OCI-LY7 (cell line): ENCODE results near the gene RAMP1. TPM values are rescaled to one million over a fixed set of nuclear protein-coding genes. Genes with fewer than 3 reads are reported as not detected.

Experiments
- BruUV-seq: library from RNA; stranded (reverse); fragments of 400-500 nt; replicated peaks from 2 replicates; lab custom pipeline; 2021; lab: Mats Ljungman, UMichigan
- CTCF ChIA-PET: fragments of 300-600 bp; sonication (Branson Sonifier 250); formaldehyde crosslinking; loops from one replicate; lab custom pipeline; 2022; ENCODE audit warnings: antibody characterized with exemption; ENCODE audit not compliant: unreplicated experiment; lab: Charles Lee
- POLR2A ChIA-PET: fragments of 300-600 bp; sonication (Branson Sonifier 250); formaldehyde crosslinking; loops from one replicate; lab custom pipeline; 2022; ENCODE audit warnings: antibody characterized with exemption; lab: Charles Lee
- DNase-seq: peaks from one replicate; pipeline ENCODE4 v3.0.0-alpha.2; 2015; ENCODE audit warnings: low spot score
- H2AFZ ChIP-seq: fragments of 200-600 bp; sonication (generic), shearing (Covaris generic); 2 replicates; pipeline ENCODE4 v1.6.1; 2014; ENCODE audit warnings: mild to moderate bottlenecking, antibody characterized with exemption, low read length, moderate library complexity
- H3K27ac ChIP-seq: fragments of 200-600 bp; sonication (generic); 2 replicates; pipeline ENCODE4 v1.5.1; 2014; ENCODE audit warnings: mixed run types, low read depth, mild to moderate bottlenecking, moderate library complexity, low read length, inconsistent platforms; ENCODE audit not compliant: poor library complexity, severe bottlenecking
- H3K36me3 ChIP-seq: fragments of 200-600 bp; sonication (generic); 2 replicates; pipeline ENCODE4 v1.6.1; 2014; ENCODE audit warnings: mild to moderate bottlenecking, antibody characterized with exemption, low read length, moderate library complexity, mixed read lengths; ENCODE audit not compliant: insufficient read depth
- H3K4me1 ChIP-seq: fragments of 200-600 bp; sonication (generic); 2 replicates; pipeline ENCODE4 v1.5.1; 2014; ENCODE audit warnings: mild to moderate bottlenecking, low read length; ENCODE audit not compliant: insufficient read depth, poor library complexity, severe bottlenecking
- H3K4me2 ChIP-seq: fragments of 200-600 bp; sonication (generic); 2 replicates; pipeline ENCODE4 v1.6.1; 2014; ENCODE audit warnings: mild to moderate bottlenecking, low read length
- H3K4me3 ChIP-seq: fragments of 200-600 bp; sonication (generic); 2 replicates; pipeline ENCODE4 v1.5.1; 2014; ENCODE audit warnings: mild to moderate bottlenecking, low read depth, low read length; ENCODE audit not compliant: poor library complexity, severe bottlenecking
- H3K79me2 ChIP-seq: fragments of 200-600 bp; sonication (generic); 2 replicates; pipeline ENCODE4 v1.6.1; 2016; ENCODE audit warnings: low read depth, mild to moderate bottlenecking, low read length, moderate library complexity, mixed read lengths; ENCODE audit not compliant: insufficient read depth
- H3K9me2 ChIP-seq: fragments of 200-600 bp; sonication (generic); 2 replicates; pipeline ENCODE4 v1.6.1; 2016; ENCODE audit warnings: mild to moderate bottlenecking, low read length, mixed read lengths; ENCODE audit not compliant: insufficient read depth
- H3K9me3 ChIP-seq: fragments of 200-600 bp; sonication (generic); 2 replicates; pipeline ENCODE4 v1.6.1; 2014; ENCODE audit warnings: mild to moderate bottlenecking, mixed run types, low read length, mixed read lengths
- H4K20me1 ChIP-seq: fragments of 200-600 bp; sonication (generic); 2 replicates; pipeline ENCODE4 v1.6.1; 2014; ENCODE audit warnings: mild to moderate bottlenecking, antibody characterized with exemption, low read length, moderate library complexity, mixed read lengths; ENCODE audit not compliant: insufficient read depth
- EZH2phosphoT487 ChIP-seq: fragments of 200-600 bp; sonication (generic); IDR thresholded peaks from 2 replicates; pipeline ENCODE4 v1.6.1; 2018; ENCODE audit warnings: low read depth, borderline replicate concordance, mild to moderate bottlenecking, mixed run types, antibody characterized with exemption, low read length, moderate library complexity, mixed read lengths
- intact Hi-C: fragments of 100-400 bp; cut with micrococcal nuclease; formaldehyde crosslinking; loops from one replicate; pipeline ENCODE4 v1.10.0; 2022; ENCODE audit not compliant: unreplicated experiment
- total RNA-seq, 2 experiments: library from RNA; depleted of rRNA in 1 of 2; stranded (reverse); fragments of >200 nt in 1 of 2; shearing (Covaris generic) in 1 of 2; gene quantifications; 2 replicates each; pipeline ENCODE4 v1.2.3, GENCODE V29; 2014 to 2022
- TF ChIP-seq, protein P1 (sequence below): fragments of 200-600 bp; sonication (generic); conservative IDR thresholded peaks from 2 replicates; pipeline ENCODE4 v1.5.1; 2014; ENCODE audit warnings: mild to moderate bottlenecking, antibody characterized with exemption, low read length, moderate library complexity, mixed read lengths

Gene RAMP1
- total RNA-seq, 2 experiments from 2014 or later = not detected

DNA sequence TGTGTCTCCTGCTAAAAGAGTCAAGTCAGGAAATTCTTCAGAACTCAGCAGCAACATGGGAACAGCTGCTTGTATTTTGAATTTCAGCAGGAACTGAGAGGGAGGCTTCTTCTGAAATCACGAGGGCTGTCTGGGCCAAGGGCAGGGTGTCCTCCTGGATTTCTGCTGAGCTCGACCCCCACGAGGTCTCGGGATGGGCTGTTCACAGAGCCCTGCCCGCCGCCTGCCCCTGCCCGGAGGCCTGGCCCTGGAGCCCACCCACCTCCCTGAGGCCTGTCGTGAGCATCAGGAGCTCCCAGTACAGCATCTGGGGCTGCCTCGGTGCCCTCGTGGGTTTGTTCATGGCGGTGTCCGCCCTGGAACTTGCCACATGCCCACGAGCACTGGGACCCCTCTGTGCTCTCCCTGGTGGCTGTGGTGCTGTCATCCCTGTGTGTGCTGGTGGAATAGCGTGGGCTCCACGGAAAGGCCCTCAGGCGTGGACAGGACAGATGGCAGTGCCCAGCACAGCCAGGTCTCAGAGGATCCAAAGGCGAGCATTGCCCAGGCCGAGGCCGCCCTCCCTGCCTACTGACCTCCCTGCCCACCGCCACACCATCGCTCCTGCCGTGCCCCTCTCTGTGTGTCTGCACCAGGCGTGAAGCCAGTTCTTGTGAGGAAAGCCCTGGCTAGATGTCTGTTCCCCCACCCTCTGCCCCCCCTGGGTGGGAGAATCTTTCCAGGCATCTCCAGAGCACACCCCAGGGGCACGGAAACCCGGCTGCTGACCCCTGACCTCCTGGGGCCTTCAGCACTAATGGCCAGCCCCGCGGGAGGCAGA lies 25.9 kb downstream of the RAMP1 start:
- Histone ChIP-seq H3K79me2 (no peaks in the 10 kb centered on the region), H2AFZ (no peak overlapping the region), H4K20me1 (no peaks in the 10 kb centered on the region), H3K4me3 (no peak overlapping the region), H3K4me1 (no peaks in the 10 kb centered on the region), H3K9me2 (no peaks in the 10 kb centered on the region), H3K9me3 (no peaks in the 10 kb centered on the region), H3K36me3 (no peaks in the 10 kb centered on the region), H3K27ac (no peak overlapping the region), H3K4me2 (no peak overlapping the region)
- intact Hi-C loops = no loop called here
- TF ChIP-seq, protein P1, sequence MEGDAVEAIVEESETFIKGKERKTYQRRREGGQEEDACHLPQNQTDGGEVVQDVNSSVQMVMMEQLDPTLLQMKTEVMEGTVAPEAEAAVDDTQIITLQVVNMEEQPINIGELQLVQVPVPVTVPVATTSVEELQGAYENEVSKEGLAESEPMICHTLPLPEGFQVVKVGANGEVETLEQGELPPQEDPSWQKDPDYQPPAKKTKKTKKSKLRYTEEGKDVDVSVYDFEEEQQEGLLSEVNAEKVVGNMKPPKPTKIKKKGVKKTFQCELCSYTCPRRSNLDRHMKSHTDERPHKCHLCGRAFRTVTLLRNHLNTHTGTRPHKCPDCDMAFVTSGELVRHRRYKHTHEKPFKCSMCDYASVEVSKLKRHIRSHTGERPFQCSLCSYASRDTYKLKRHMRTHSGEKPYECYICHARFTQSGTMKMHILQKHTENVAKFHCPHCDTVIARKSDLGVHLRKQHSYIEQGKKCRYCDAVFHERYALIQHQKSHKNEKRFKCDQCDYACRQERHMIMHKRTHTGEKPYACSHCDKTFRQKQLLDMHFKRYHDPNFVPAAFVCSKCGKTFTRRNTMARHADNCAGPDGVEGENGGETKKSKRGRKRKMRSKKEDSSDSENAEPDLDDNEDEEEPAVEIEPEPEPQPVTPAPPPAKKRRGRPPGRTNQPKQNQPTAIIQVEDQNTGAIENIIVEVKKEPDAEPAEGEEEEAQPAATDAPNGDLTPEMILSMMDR = no peak
- TF ChIP-seq EZH2phosphoT487 = no peak
- ChIA-PET CTCF (no interaction called here), POLR2A (no interaction called here)
- BruUV-seq = no TSS peak
- DNase-seq = no peak

DNA sequence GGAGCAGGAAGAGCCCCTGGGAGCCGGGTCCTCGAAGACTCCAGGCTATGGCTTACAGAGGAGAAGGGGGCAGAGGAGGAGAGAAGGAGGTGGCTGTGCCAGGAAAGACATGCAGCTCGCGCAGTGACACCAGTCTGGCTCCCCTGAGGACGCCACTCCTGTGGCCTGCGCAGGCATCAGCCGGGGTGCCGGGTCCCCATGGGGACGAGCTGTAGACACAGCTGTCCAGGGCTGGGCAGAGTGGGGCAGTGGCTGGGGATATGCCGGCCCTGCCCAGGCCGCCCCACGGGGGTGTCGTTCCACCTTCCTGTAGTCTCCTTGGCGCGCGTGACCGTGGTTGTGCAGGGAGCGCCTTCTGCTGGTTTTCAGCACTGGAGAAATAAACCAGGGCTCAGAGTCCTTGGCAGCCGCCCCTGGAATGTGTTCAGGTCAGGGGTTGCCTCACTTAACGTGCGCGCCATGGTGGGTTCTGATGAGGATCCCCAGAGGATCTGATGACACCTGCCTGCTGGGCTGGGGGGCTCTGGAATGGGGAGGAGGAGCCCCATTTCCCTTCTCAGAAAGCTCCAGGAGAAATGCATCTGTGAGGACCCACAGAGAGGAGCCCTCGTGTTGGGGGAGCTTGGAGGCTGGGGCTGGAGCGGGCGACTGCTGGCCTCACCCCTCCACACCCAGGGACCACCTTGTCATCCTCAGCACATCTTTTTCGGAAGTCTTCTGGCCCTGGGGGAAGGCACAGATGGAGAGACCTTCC lies 26.7 kb downstream of the RAMP1 start:
- no peaks in the 10 kb centered on the region for H3K9me3 ChIP-seq
- no peaks in the 10 kb centered on the region for H3K36me3 ChIP-seq
- H3K9me2 ChIP-seq = no peaks in the 10 kb centered on the region
- H3K4me1 ChIP-seq = peaks cover 5% of the 10 kb centered on the region
- H2AFZ ChIP-seq = no peak overlapping the region
- no peaks in the 10 kb centered on the region for H3K79me2 ChIP-seq
- no peak overlapping the region for H3K27ac ChIP-seq
- TF ChIP-seq, protein P1 = no peak
- no peak for TF ChIP-seq EZH2phosphoT487
- H4K20me1 ChIP-seq = no peaks in the 10 kb centered on the region
- CTCF ChIA-PET = no interaction called here
- no TSS peak for BruUV-seq
- intact Hi-C loops = no loop called here
- H3K4me2 ChIP-seq = no peak overlapping the region
- DNase-seq = no peak
- POLR2A ChIA-PET = interaction anchor here (0.6 kb wide), 1 partner anchor 77 kb away, joined by 5 read pairs; no protein-coding TSS in a partner anchor
- no peak overlapping the region for H3K4me3 ChIP-seq
